Keratinocyte (primary cell): Measurements from ENCODE around the gene EFCAB6. TPM values are rescaled to one million over a fixed set of nuclear protein-coding genes. Genes with fewer than 3 reads are reported as not detected.

Source experiments
- DNase-seq: peaks from one replicate; pipeline ENCODE4 v3.0.0-alpha.2; 2011; ENCODE audit warnings: low read depth, missing footprints, low spot score
- FAIRE-seq: peaks from 2 replicates; lab custom pipeline; 2011; peaks lifted over from hg19 to GRCh38; lab: Jason Lieb, UNC
- H2AFZ ChIP-seq: 2 replicates; pipeline ENCODE4 v1.6.0; 2012; ENCODE audit warnings: low read length, control low read depth, inconsistent platforms; ENCODE audit not compliant: control insufficient read depth
- H3K27ac ChIP-seq: 2 replicates; pipeline ENCODE4 v1.5.1; 2011; ENCODE audit warnings: low read length; ENCODE audit not compliant: control insufficient read depth, insufficient read depth
- H3K27me3 ChIP-seq: 3 replicates; pipeline ENCODE4 v1.6.0; 2011; ENCODE audit warnings: low read length; ENCODE audit not compliant: control insufficient read depth, insufficient read depth; ENCODE audit errors: extremely low read depth
- H3K36me3 ChIP-seq, 2 experiments: 2 replicates in 1 of 2; 3 replicates in 1 of 2; pipeline ENCODE4 v1.5.1; 2011; ENCODE audit warnings: low read length in 2 of 2, mild to moderate bottlenecking in 1 of 2; ENCODE audit not compliant: control insufficient read depth in 2 of 2, insufficient read depth in 2 of 2; ENCODE audit errors: extremely low read depth in 1 of 2
- H3K4me1 ChIP-seq: 3 replicates; pipeline ENCODE4 v1.5.1; 2011; ENCODE audit warnings: low read length; ENCODE audit not compliant: control insufficient read depth, insufficient read depth; ENCODE audit errors: extremely low read depth
- H3K4me2 ChIP-seq: 3 replicates; pipeline ENCODE4 v1.6.0; 2011; ENCODE audit warnings: low read depth, low read length; ENCODE audit not compliant: control insufficient read depth, insufficient read depth; ENCODE audit errors: extremely low read depth
- H3K4me3 ChIP-seq, 3 experiments: fragments of 200-600 bp in 1 of 3; sonication (generic) in 1 of 3; 2 replicates in 2 of 3; 3 replicates in 1 of 3; pipeline ENCODE4 v1.5.1; 2011 to 2016; ENCODE audit warnings: low read length in 3 of 3, mild to moderate bottlenecking in 3 of 3, control low read depth in 2 of 3, inconsistent platforms in 1 of 3, low read depth in 1 of 3, mixed read lengths in 1 of 3, mixed run types in 1 of 3, moderate library complexity in 1 of 3; ENCODE audit not compliant: control insufficient read depth in 2 of 3, insufficient read depth in 2 of 3; ENCODE audit errors: extremely low read depth in 1 of 3
- H3K79me2 ChIP-seq: 2 replicates; pipeline ENCODE4 v1.6.0; 2012; ENCODE audit warnings: low read length; ENCODE audit not compliant: control insufficient read depth, insufficient read depth
- H3K9ac ChIP-seq: 3 replicates; pipeline ENCODE4 v1.6.0; 2011; ENCODE audit warnings: low read length; ENCODE audit not compliant: control insufficient read depth, insufficient read depth; ENCODE audit errors: extremely low read depth
- H3K9me1 ChIP-seq: 3 replicates; pipeline ENCODE4 v1.6.0; 2011; ENCODE audit warnings: low read length; ENCODE audit not compliant: control insufficient read depth, insufficient read depth; ENCODE audit errors: extremely low read depth
- H3K9me3 ChIP-seq: 2 replicates; pipeline ENCODE4 v1.5.1; 2012; ENCODE audit warnings: low read depth, low read length; ENCODE audit not compliant: control insufficient read depth
- H4K20me1 ChIP-seq: 3 replicates; pipeline ENCODE4 v1.6.0; 2011; ENCODE audit warnings: low read length; ENCODE audit not compliant: control insufficient read depth, insufficient read depth; ENCODE audit errors: extremely low read depth
- CTCF ChIP-seq, 3 experiments: IDR thresholded peaks in 1 of 3; conservative IDR thresholded peaks in 1 of 3; optimal IDR thresholded peaks in 1 of 3; 2 replicates in 2 of 3; 3 replicates in 1 of 3; pipeline versions ENCODE3 to v1.5.1; 2011; ENCODE audit warnings: low read length in 3 of 3, mild to moderate bottlenecking in 3 of 3, moderate library complexity in 2 of 3, control low read depth in 1 of 3, inconsistent platforms in 1 of 3; ENCODE audit not compliant: insufficient read depth in 2 of 3; ENCODE audit errors: extremely low read depth in 1 of 3
- EZH2 ChIP-seq: IDR thresholded peaks from one replicate; pipeline ENCODE4 v1.6.1; 2012; ENCODE audit warnings: inconsistent platforms, mild to moderate bottlenecking, low read length, moderate library complexity
- dilution Hi-C: fragments of 300-500 bp; cut with MboI; formaldehyde crosslinking; loops from one replicate; pipeline ENCODE4 v1.7.0; 2020; ENCODE audit warnings: low sequenced_read_pairs; ENCODE audit not compliant: extremely low pct_ligation_motif_present
- polyA plus RNA-seq, 5 experiments: library from polyadenylated mRNA; depleted of rRNA in 3 of 5; stranded (reverse) in 3 of 5; stranded (forward) in 1 of 5; unstranded in 1 of 5; fragments of >200 nt; gene quantifications; 1 replicate in 1 of 5; 2 replicates in 3 of 5; 3 replicates in 1 of 5; pipeline versions ENCODE4 v1.2.1 to v1.2.3, GENCODE V29; 2011 to 2012; ENCODE audit warnings: missing spikeins in 2 of 5, low read depth in 1 of 5, low replicate concordance in 1 of 5

Gene EFCAB6
- polyA plus RNA-seq, 1 donor (not counting 4 experiments of a cell fraction or from before 2014, with no cell fraction given) = 0.18 TPM

- Histone ChIP-seq H3K36me3 (no peaks in the 10 kb centered on the region), H3K4me1 (no peaks in the 10 kb centered on the region), H3K9ac (no peak overlapping the region), H3K27me3 (no peaks in the 10 kb centered on the region), H3K9me3 (no peaks in the 10 kb centered on the region), H3K4me2 (no peak overlapping the region), H3K79me2 (no peaks in the 10 kb centered on the region), H3K4me3 (no peak overlapping the region), H3K27ac (no peak overlapping the region), H2AFZ (no peak overlapping the region), H3K9me1 (no peaks in the 10 kb centered on the region), H4K20me1 (no peaks in the 10 kb centered on the region)
- no peak for FAIRE-seq
- DNase-seq = no peak
- dilution Hi-C loops = no loop called here
- TF ChIP-seq EZH2 (no peak), CTCF (optimal IDR thresholded peaks at IDR 0.05 in 1 of 3, IDR thresholded peaks at IDR 0.05 in 1 of 3, conservative IDR thresholded peaks at IDR 0.05 in 1 of 3; ENCODE audit: extremely low read depth in 1 of 3, insufficient read depth in 2 of 3, low read length in 3 of 3) (no peak)
These were observed 23.6 kb upstream of the EFCAB6 start for GRCh38 chr22:43835736-43836135.

DNA sequence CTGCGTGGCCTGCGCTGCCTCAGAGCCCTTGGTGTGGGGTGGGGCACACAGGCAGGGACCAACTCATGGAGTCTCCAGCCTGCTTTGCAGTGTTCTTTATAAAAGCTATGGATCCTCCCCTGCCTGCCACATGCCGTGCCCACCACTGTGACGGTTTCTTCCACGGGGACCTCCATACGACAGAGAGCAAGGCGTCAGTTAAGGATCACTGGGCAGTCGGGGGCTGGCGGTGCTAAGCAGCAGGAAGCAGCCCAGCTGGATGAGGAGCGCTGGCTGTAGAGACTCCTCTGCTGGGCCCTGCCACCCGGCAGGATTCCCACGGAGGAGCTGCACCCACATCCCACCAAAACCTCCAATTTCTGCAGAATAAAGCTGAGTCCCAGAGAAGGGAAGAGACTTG, 23.1 kb upstream of the EFCAB6 start:
- H3K36me3 ChIP-seq = no peaks in the 10 kb centered on the region
- TF ChIP-seq EZH2 (no peak), CTCF (optimal IDR thresholded peaks at IDR 0.05 in 1 of 3, IDR thresholded peaks at IDR 0.05 in 1 of 3, conservative IDR thresholded peaks at IDR 0.05 in 1 of 3; ENCODE audit: extremely low read depth in 1 of 3, insufficient read depth in 2 of 3, low read length in 3 of 3) (no peak)
- dilution Hi-C loops = no loop called here
- DNase-seq (no peak), FAIRE-seq (no peak)
- H2AFZ ChIP-seq = no peak overlapping the region
- H3K27ac ChIP-seq = no peak overlapping the region
- no peaks in the 10 kb centered on the region for H3K9me1 ChIP-seq
- H3K4me1 ChIP-seq = no peaks in the 10 kb centered on the region
- H3K9ac ChIP-seq = no peak overlapping the region
- peaks cover 4% of the 10 kb centered on the region for H3K27me3 ChIP-seq
- H3K4me3 ChIP-seq = no peak overlapping the region
- H4K20me1 ChIP-seq = no peaks in the 10 kb centered on the region
- no peaks in the 10 kb centered on the region for H3K9me3 ChIP-seq
- H3K79me2 ChIP-seq = no peaks in the 10 kb centered on the region
- H3K4me2 ChIP-seq = no peak overlapping the region
